HFFc6 (cell line): ENCODE data around the gene BOK. TPM values are rescaled to one million over a fixed set of nuclear protein-coding genes. Genes with fewer than 3 reads are reported as not detected.

Source experiments
- DNase-seq: peaks from one replicate; pipeline ENCODE4 v3.0.0-alpha.2; 2018
- H3K27ac Mint-ChIP-seq: 2 replicates; pipeline ENCODE4 v1.8.0; 2020; ENCODE audit warnings: mild to moderate bottlenecking, mixed read lengths
- H3K27me3 Mint-ChIP-seq: 2 replicates; pipeline ENCODE4 v1.8.0; 2021; ENCODE audit warnings: mild to moderate bottlenecking, moderate library complexity, mixed read lengths; ENCODE audit not compliant: insufficient read depth
- H3K36me3 Mint-ChIP-seq: 2 replicates; pipeline ENCODE4 v1.8.0; 2021; ENCODE audit warnings: low read depth, mixed read lengths
- H3K4me1 Mint-ChIP-seq: 2 replicates; pipeline ENCODE4 v1.8.0; 2020; ENCODE audit warnings: low read depth, mixed read lengths
- H3K4me3 Mint-ChIP-seq: 2 replicates; pipeline ENCODE4 v1.8.0; 2020; ENCODE audit warnings: mild to moderate bottlenecking, moderate library complexity, mixed read lengths
- H3K9me3 Mint-ChIP-seq: 2 replicates; pipeline ENCODE4 v1.8.0; 2020; ENCODE audit warnings: mild to moderate bottlenecking, mixed read lengths
- CTCF ChIP-seq: fragments of 200-600 bp; sonication (generic); IDR thresholded peaks from 2 replicates; pipeline ENCODE4 v1.5.0; 2021; ENCODE audit warnings: antibody characterized with exemption, mild to moderate bottlenecking
- total RNA-seq, 6 experiments: library from RNA; stranded (reverse); fragmentation: NEBNext Ultra II Directional; extraction: Animal tissue kit (Norgen Biotek cat#: 25700); gene quantifications; 2 replicates in 1 of 6; 3 replicates in 5 of 6; pipeline ENCODE4 v1.2.3, GENCODE V29; 2021

Gene BOK
- total RNA-seq, 6 experiments from 2014 or later = 26.3 to 42.4 (median 29.1) TPM

GRCh38 chr2:241551998-241552737, 6.4 kb upstream of the BOK start:
- Mint-ChIP-seq H3K36me3 (no peaks in the 10 kb centered on the region), H3K27me3 (peaks cover 4% of the 10 kb centered on the region), H3K4me3 (no peak overlapping the region), H3K4me1 (no peaks in the 10 kb centered on the region), H3K9me3 (peaks cover 13% of the 10 kb centered on the region), H3K27ac (no peak overlapping the region)
- no peak for TF ChIP-seq CTCF
- DNase-seq = no peak

DNA sequence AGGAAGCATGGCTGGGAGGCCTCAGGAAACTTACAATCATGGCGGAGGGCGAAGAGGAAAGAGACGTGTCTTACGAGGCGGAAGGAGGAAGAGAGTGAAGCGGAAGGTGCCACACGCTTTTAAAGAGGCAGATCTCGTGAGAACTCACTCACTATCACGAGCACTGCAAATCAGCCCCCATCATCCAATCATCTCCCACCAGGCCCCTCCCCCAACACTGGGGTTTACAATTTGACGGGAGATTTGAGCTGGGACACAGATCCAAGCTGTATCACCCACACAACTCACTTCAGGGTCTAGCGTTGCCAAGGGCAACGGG, 5.1 kb upstream of the BOK start:
- peaks cover 9% of the 10 kb centered on the region for H3K4me1 Mint-ChIP-seq
- H3K27me3 Mint-ChIP-seq = peaks cover 4% of the 10 kb centered on the region
- DNase-seq = no peak
- peaks cover 19% of the 10 kb centered on the region for H3K9me3 Mint-ChIP-seq
- no peaks in the 10 kb centered on the region for H3K36me3 Mint-ChIP-seq
- no peak overlapping the region for H3K27ac Mint-ChIP-seq
- no peak for TF ChIP-seq CTCF
- H3K4me3 Mint-ChIP-seq = no peak overlapping the region

GRCh38 chr2:241553981-241554380, 4.6 kb upstream of the BOK start:
- no peak for TF ChIP-seq CTCF
- H3K36me3 Mint-ChIP-seq = no peaks in the 10 kb centered on the region
- peaks cover 19% of the 10 kb centered on the region for H3K9me3 Mint-ChIP-seq
- H3K27ac Mint-ChIP-seq = no peak overlapping the region
- no peak for DNase-seq
- H3K27me3 Mint-ChIP-seq = peaks cover 4% of the 10 kb centered on the region
- no peak overlapping the region for H3K4me3 Mint-ChIP-seq
- peaks cover 9% of the 10 kb centered on the region for H3K4me1 Mint-ChIP-seq

DNA sequence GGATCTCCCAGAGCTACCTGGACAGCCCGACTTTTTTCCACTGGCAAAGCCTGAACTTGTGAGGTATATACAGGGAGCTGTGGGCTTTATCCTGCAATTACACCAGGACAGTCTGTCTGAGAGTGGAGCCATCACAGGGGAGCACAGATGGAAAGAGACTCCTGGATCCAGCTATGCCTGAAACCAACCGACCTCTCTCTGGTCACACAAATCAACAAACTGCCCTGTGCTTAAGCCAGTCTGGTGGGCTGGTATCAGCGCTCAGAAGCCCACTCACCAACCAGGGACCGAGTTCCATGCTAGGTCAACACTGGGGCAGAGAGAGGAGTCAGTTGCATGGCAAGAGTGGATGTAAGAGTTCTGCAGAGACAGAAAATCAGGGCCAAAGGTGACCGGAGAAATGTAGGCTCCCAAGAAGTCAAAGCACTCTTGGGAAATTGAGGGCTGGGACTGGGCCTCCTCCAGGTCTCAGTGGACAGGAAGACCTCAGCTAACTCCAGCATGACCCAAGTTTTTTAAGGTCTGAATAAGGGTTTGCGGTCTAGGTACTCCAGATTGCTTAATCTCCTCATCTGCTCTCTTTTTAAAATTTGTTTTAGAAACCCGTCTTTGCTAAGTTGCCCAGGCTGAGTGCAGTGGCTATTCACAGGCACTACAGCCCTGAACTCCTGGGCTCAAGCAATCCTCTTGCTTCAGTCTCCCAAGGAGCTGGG, 3.8 kb upstream of the BOK start:
- no peak overlapping the region for H3K4me3 Mint-ChIP-seq
- peaks cover 19% of the 10 kb centered on the region for H3K9me3 Mint-ChIP-seq
- DNase-seq = no peak
- no peaks in the 10 kb centered on the region for H3K36me3 Mint-ChIP-seq
- peaks cover 9% of the 10 kb centered on the region for H3K4me1 Mint-ChIP-seq
- H3K27ac Mint-ChIP-seq = no peak overlapping the region
- peaks cover 4% of the 10 kb centered on the region for H3K27me3 Mint-ChIP-seq
- no peak for TF ChIP-seq CTCF

DNA sequence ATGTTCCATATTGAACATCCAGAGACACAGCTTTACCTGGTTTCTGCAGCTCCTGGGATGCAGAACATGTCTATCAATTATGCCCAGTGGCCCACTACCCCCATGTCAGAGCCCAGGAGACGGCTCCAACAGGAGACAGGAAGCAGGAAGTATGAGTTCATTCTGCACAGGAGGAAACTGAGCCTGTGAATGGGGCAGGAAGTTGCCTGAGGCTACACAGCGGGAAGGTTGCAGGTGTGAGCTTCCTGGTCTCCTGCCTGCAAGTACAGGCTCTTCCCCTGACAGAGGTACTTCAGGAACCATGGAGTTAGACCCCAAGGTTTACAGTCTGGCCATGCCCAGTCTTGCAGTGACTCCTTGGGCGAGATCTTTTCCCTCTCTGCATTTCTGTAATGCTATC, 2.8 kb upstream of the BOK start:
- no peaks in the 10 kb centered on the region for H3K36me3 Mint-ChIP-seq
- peaks cover 19% of the 10 kb centered on the region for H3K4me1 Mint-ChIP-seq

More for the DNA sequence above, 2.8 kb upstream of the BOK start:
- no peak for TF ChIP-seq CTCF
- peaks cover 19% of the 10 kb centered on the region for H3K9me3 Mint-ChIP-seq
- peaks cover 4% of the 10 kb centered on the region for H3K27me3 Mint-ChIP-seq
- H3K4me3 Mint-ChIP-seq = no peak overlapping the region
- no peak for DNase-seq
- no peak overlapping the region for H3K27ac Mint-ChIP-seq
